Stomach (tissue), 4 donors: Measurements from ENCODE around the gene NTRK2.

ENCODE experiments used
- CTCF ChIP-seq, 7 experiments: fragments of 450-650 bp in 4 of 7; fragments of 200-600 bp in 3 of 7; sonication (generic) in 3 of 7; IDR thresholded peaks; one replicate each; pipeline ENCODE4 v1.5.1; 2016 to 2019; ENCODE audit warnings: antibody characterized with exemption in 7 of 7, control low read depth in 2 of 7, mild to moderate bottlenecking in 1 of 7
- EP300 ChIP-seq: sonication (generic); formaldehyde crosslinking; IDR thresholded peaks from one replicate; pipeline ENCODE4 v1.6.1; 2017; ENCODE audit warnings: antibody characterized with exemption
- POLR2A ChIP-seq, 4 donors: fragments of 450-650 bp; IDR thresholded peaks; one replicate each; pipeline ENCODE4 v1.6.1; 2016; ENCODE audit warnings: antibody characterized with exemption in 4 of 4, control low read depth in 2 of 4, mild to moderate bottlenecking in 1 of 4, moderate library complexity in 1 of 4
- POLR2AphosphoS5 ChIP-seq, 3 donors: sonication (generic); formaldehyde crosslinking; IDR thresholded peaks; one replicate each; pipeline ENCODE4 v1.6.1; 2016; ENCODE audit warnings: antibody characterized with exemption in 3 of 3

GRCh38 chr9:84677080-84677479 lies 7.6 kb downstream of the NTRK2 start:
- TF ChIP-seq POLR2AphosphoS5 (IDR thresholded peaks at IDR 0.05) (no peak), CTCF (IDR thresholded peaks at IDR 0.05) (no peak), POLR2A (IDR thresholded peaks at IDR 0.05) (no peak), EP300 (no peak)
